NT2/D1 (cell line): Measurements from ENCODE around the gene NR2C2.

Source experiments
- DNase-seq: peaks from one replicate; pipeline ENCODE4 v3.0.0-alpha.2; 2011; ENCODE audit warnings: low read depth, low spot score
- H3K27me3 ChIP-seq: 2 replicates; pipeline ENCODE4 v1.6.0; 2011; ENCODE audit warnings: mild to moderate bottlenecking; ENCODE audit not compliant: insufficient read length, insufficient read depth
- H3K36me3 ChIP-seq: 2 replicates; pipeline ENCODE4 v1.6.1; 2011; ENCODE audit warnings: mild to moderate bottlenecking, low read length, mixed read lengths; ENCODE audit not compliant: insufficient read depth, insufficient read length
- H3K4me1 ChIP-seq: 2 replicates; pipeline ENCODE4 v1.5.1; 2011; ENCODE audit not compliant: insufficient read depth, insufficient read length
- H3K4me3 ChIP-seq: 2 replicates; pipeline ENCODE4 v1.5.1; 2011; ENCODE audit warnings: low read depth; ENCODE audit not compliant: insufficient read length
- H3K9ac ChIP-seq: 2 replicates; pipeline ENCODE4 v1.6.0; 2011; ENCODE audit warnings: low read depth; ENCODE audit not compliant: insufficient read length
- H3K9me3 ChIP-seq: 2 replicates; pipeline ENCODE4 v1.5.1; 2011; ENCODE audit warnings: mild to moderate bottlenecking, low read length; ENCODE audit not compliant: insufficient read depth
- SUZ12 ChIP-seq: IDR thresholded peaks from 2 replicates; pipeline ENCODE4 v1.6.1; 2011; ENCODE audit not compliant: insufficient read length, insufficient read depth; ENCODE audit errors: extremely low read depth
- YY1 ChIP-seq: IDR thresholded peaks from 2 replicates; pipeline ENCODE4 v1.6.1; 2011; ENCODE audit not compliant: insufficient read length, insufficient read depth
- ZNF274 ChIP-seq: IDR thresholded peaks from 2 replicates; pipeline ENCODE4 v1.6.1; 2011; ENCODE audit warnings: mild to moderate bottlenecking, low read depth, low read length

Gene NR2C2

GRCh38 chr3:15014606-15015328, 67.4 kb downstream of the NR2C2 start:
- no peak for DNase-seq
- TF ChIP-seq ZNF274 (no peak), SUZ12 (no peak), YY1 (no peak)
- no peak overlapping the region for H3K9ac ChIP-seq
- H3K4me1 ChIP-seq, result no peaks in the 10 kb centered on the region
- H3K27me3 ChIP-seq, result no peaks in the 10 kb centered on the region
- H3K4me3 ChIP-seq, result no peak overlapping the region
- no peaks in the 10 kb centered on the region for H3K9me3 ChIP-seq
- peaks cover 55% of the 10 kb centered on the region for H3K36me3 ChIP-seq

- Histone ChIP-seq H3K9me3 (no peaks in the 10 kb centered on the region), H3K36me3 (peaks cover 61% of the 10 kb centered on the region), H3K4me3 (no peak overlapping the region), H3K27me3 (no peaks in the 10 kb centered on the region), H3K4me1 (no peaks in the 10 kb centered on the region), H3K9ac (no peak overlapping the region)
- no peak for DNase-seq
- TF ChIP-seq YY1 (no peak), ZNF274 (no peak), SUZ12 (no peak)
Measured at GRCh38 chr3:15015456-15015855, 68.1 kb downstream of the NR2C2 start.

GRCh38 chr3:15017191-15017590, 69.8 kb downstream of the NR2C2 start:
- peaks cover 78% of the 10 kb centered on the region for H3K36me3 ChIP-seq
- H3K4me3 ChIP-seq, result no peak overlapping the region
- no peak overlapping the region for H3K9ac ChIP-seq
- H3K27me3 ChIP-seq, result no peaks in the 10 kb centered on the region
- H3K4me1 ChIP-seq, result no peaks in the 10 kb centered on the region
- TF ChIP-seq YY1, result no peak
- TF ChIP-seq ZNF274, result no peak
- TF ChIP-seq SUZ12, result no peak
- H3K9me3 ChIP-seq, result no peaks in the 10 kb centered on the region
- no peak for DNase-seq

- Histone ChIP-seq H3K4me1 (no peaks in the 10 kb centered on the region), H3K36me3 (peaks cover 67% of the 10 kb centered on the region), H3K9me3 (no peaks in the 10 kb centered on the region), H3K9ac (no peak overlapping the region), H3K4me3 (no peak overlapping the region), H3K27me3 (no peaks in the 10 kb centered on the region)
- TF ChIP-seq SUZ12, result no peak
- TF ChIP-seq YY1, result no peak
- TF ChIP-seq ZNF274, result no peak
- DNase-seq, result no peak
Measured at GRCh38 chr3:15023249-15023648, 75.9 kb downstream of the NR2C2 start.

GRCh38 chr3:15023719-15024118, 76.3 kb downstream of the NR2C2 start:
- H3K9ac ChIP-seq, result no peak overlapping the region
- H3K27me3 ChIP-seq, result no peaks in the 10 kb centered on the region
- H3K4me3 ChIP-seq, result no peak overlapping the region
- peaks cover 71% of the 10 kb centered on the region for H3K36me3 ChIP-seq
- H3K9me3 ChIP-seq, result no peaks in the 10 kb centered on the region
- TF ChIP-seq ZNF274 (no peak), SUZ12 (no peak), YY1 (no peak)
- no peaks in the 10 kb centered on the region for H3K4me1 ChIP-seq
- DNase-seq, result no peak

- Histone ChIP-seq H3K4me1 (no peaks in the 10 kb centered on the region), H3K4me3 (no peak overlapping the region), H3K9ac (no peak overlapping the region), H3K36me3 (peaks cover 70% of the 10 kb centered on the region), H3K9me3 (no peaks in the 10 kb centered on the region), H3K27me3 (no peaks in the 10 kb centered on the region)
- no peak for DNase-seq
- TF ChIP-seq ZNF274, result no peak
- no peak for TF ChIP-seq SUZ12
- no peak for TF ChIP-seq YY1
Measured at GRCh38 chr3:15029625-15030024, 82.2 kb downstream of the NR2C2 start.

GRCh38 chr3:15032650-15033049, 85.3 kb downstream of the NR2C2 start:
- H3K9ac ChIP-seq, result no peak overlapping the region
- no peak for TF ChIP-seq YY1
- H3K27me3 ChIP-seq, result no peaks in the 10 kb centered on the region
- H3K9me3 ChIP-seq, result no peaks in the 10 kb centered on the region
- H3K4me1 ChIP-seq, result no peaks in the 10 kb centered on the region
- DNase-seq, result no peak
- H3K4me3 ChIP-seq, result no peak overlapping the region
- H3K36me3 ChIP-seq, result peaks cover 78% of the 10 kb centered on the region

GRCh38 chr3:15033103-15033502, 85.7 kb downstream of the NR2C2 start:
- Histone ChIP-seq H3K36me3 (peaks cover 82% of the 10 kb centered on the region), H3K9me3 (no peaks in the 10 kb centered on the region), H3K27me3 (no peaks in the 10 kb centered on the region), H3K4me3 (no peak overlapping the region), H3K9ac (no peak overlapping the region), H3K4me1 (no peaks in the 10 kb centered on the region)
- DNase-seq, result no peak
- TF ChIP-seq SUZ12 (no peak), YY1 (no peak), ZNF274 (no peak)
